HG03439 (cell line): ENCODE results near the gene ADGRG1.

Experiments used
- ATAC-seq: cut with Tn5 transposase; IDR thresholded peaks from one replicate; pipeline ENCODE4 v1.9.1; 2021; ENCODE audit warnings: mild to moderate bottlenecking, moderate library complexity; ENCODE audit not compliant: unreplicated experiment

ADGRG1 gene

GRCh38 chr16:57619606-57620334, 8.7 kb upstream of the ADGRG1 start:
- ATAC-seq = no peak

- no peak for ATAC-seq
These were observed 7.8 kb upstream of the ADGRG1 start for GRCh38 chr16:57620335-57621231.

GRCh38 chr16:57621521-57622271, 6.7 kb upstream of the ADGRG1 start:
- ATAC-seq = no peak

- no peak for ATAC-seq
These were observed 5.8 kb upstream of the ADGRG1 start for GRCh38 chr16:57622361-57623250.

GRCh38 chr16:57623251-57624043, 5.0 kb upstream of the ADGRG1 start:
- no peak for ATAC-seq

GRCh38 chr16:57624044-57624688, 4.3 kb upstream of the ADGRG1 start:
- no peak for ATAC-seq

- no peak for ATAC-seq
These were observed 3.5 kb upstream of the ADGRG1 start for GRCh38 chr16:57624806-57625500.

GRCh38 chr16:57626420-57627170, 1.8 kb upstream of the ADGRG1 start:
- no peak for ATAC-seq

- ATAC-seq = no peak
These were observed 1.1 kb upstream of the ADGRG1 start for GRCh38 chr16:57627184-57627871.

- ATAC-seq = no peak
These were observed 408 bp downstream of the ADGRG1 start for GRCh38 chr16:57628783-57629293.

- no peak for ATAC-seq
These were observed 1.3 kb downstream of the ADGRG1 start for GRCh38 chr16:57629516-57630406.

GRCh38 chr16:57630407-57630797, 2.0 kb downstream of the ADGRG1 start:
- no peak for ATAC-seq

GRCh38 chr16:57630931-57631845, 2.8 kb downstream of the ADGRG1 start:
- ATAC-seq = no peak

GRCh38 chr16:57632568-57632967, 4.1 kb downstream of the ADGRG1 start:
- ATAC-seq = no peak
